HepG2 (cell line): ENCODE data around the gene SLC13A3. TPM values are rescaled to one million over a fixed set of nuclear protein-coding genes. Genes with fewer than 3 reads are reported as not detected.

Experiments
- ARID2 ChIP-seq: sonication (generic); formaldehyde crosslinking; IDR thresholded peaks from 2 replicates; pipeline ENCODE4 v1.8.1; 2022; ENCODE audit warnings: mild to moderate bottlenecking, missing genetic modification reagents, borderline replicate concordance
- ATF4 ChIP-seq, 2 experiments: fragments of 450-650 bp in 1 of 2; sonication (generic) in 1 of 2; formaldehyde crosslinking; IDR thresholded peaks; 2 replicates each; pipeline versions ENCODE4 v1.5.0 to v1.8.0; 2020 to 2022; ENCODE audit warnings: mild to moderate bottlenecking in 1 of 2, missing genetic modification reagents in 1 of 2
- CC2D1A ChIP-seq: sonication (generic); formaldehyde crosslinking; IDR thresholded peaks from 2 replicates; pipeline ENCODE4 v1.8.1; 2023; ENCODE audit warnings: mild to moderate bottlenecking, missing genetic modification reagents
- FOXA3 ChIP-seq: IDR thresholded peaks from 2 replicates; pipeline ENCODE4 v1.6.1; 2016; ENCODE audit warnings: missing genetic modification reagents, missing compliant biosample characterization
- FOXJ3 ChIP-seq: sonication (generic); formaldehyde crosslinking; IDR thresholded peaks from 2 replicates; pipeline ENCODE4 v1.4.0; 2020; ENCODE audit warnings: missing genetic modification reagents, mild to moderate bottlenecking, borderline replicate concordance
- FOXP4 ChIP-seq: sonication (generic); formaldehyde crosslinking; IDR thresholded peaks from 2 replicates; pipeline ENCODE4 v1.4.0; 2020; ENCODE audit warnings: missing genetic modification reagents
- KMT2B ChIP-seq: IDR thresholded peaks from 2 replicates; pipeline ENCODE4 v1.6.1; 2016; ENCODE audit warnings: missing genetic modification reagents, missing compliant biosample characterization
- NCOR1 ChIP-seq: fragments of 200-600 bp; sonication (generic); IDR thresholded peaks from 2 replicates; pipeline ENCODE4 v1.7.0; 2017; ENCODE audit warnings: antibody characterized with exemption, low read length, borderline replicate concordance
- NR2F2 ChIP-seq: IDR thresholded peaks from 2 replicates; pipeline ENCODE4 v1.6.1; 2012; ENCODE audit warnings: low read depth, inconsistent platforms, borderline replicate concordance
- RAD51 ChIP-seq: fragments of 450-650 bp; IDR thresholded peaks from 2 replicates; pipeline ENCODE4 v1.6.1; 2016; ENCODE audit warnings: borderline replicate concordance
- SNRNP70 ChIP-seq: fragments of 200-400 bp; formaldehyde crosslinking; IDR thresholded peaks from 2 replicates; pipeline ENCODE4 v1.6.1; 2017; ENCODE audit warnings: mild to moderate bottlenecking, low read depth, low read length, moderate library complexity
- SOX13 ChIP-seq, 3 experiments: fragments of 450-650 bp in 1 of 3; sonication (generic) in 1 of 3; formaldehyde crosslinking in 1 of 3; IDR thresholded peaks in 2 of 3; conservative IDR thresholded peaks in 1 of 3; 2 replicates each; pipeline versions ENCODE4 v1.5.0 to v1.6.1; 2016 to 2020; ENCODE audit warnings: antibody characterized with exemption in 1 of 3, mild to moderate bottlenecking in 1 of 3, missing compliant biosample characterization in 1 of 3, missing genetic modification reagents in 1 of 3, moderate library complexity in 1 of 3
- THYN1 ChIP-seq: sonication (generic); formaldehyde crosslinking; IDR thresholded peaks from 2 replicates; pipeline ENCODE4 v1.8.1; 2023; ENCODE audit warnings: low read depth, mild to moderate bottlenecking, moderate library complexity, missing genetic modification reagents, borderline replicate concordance
- ZMYM4 ChIP-seq: sonication (generic); formaldehyde crosslinking; IDR thresholded peaks from 2 replicates; pipeline ENCODE4 v1.8.1; 2023; ENCODE audit warnings: mild to moderate bottlenecking, missing genetic modification reagents
- ZNF224 ChIP-seq: sonication (generic); formaldehyde crosslinking; IDR thresholded peaks from 2 replicates; pipeline ENCODE4 v1.5.0; 2020; ENCODE audit warnings: mild to moderate bottlenecking, missing genetic modification reagents
- ZNF468 ChIP-seq: sonication (generic); formaldehyde crosslinking; IDR thresholded peaks from 2 replicates; pipeline ENCODE4 v1.8.0; 2022; ENCODE audit warnings: mild to moderate bottlenecking, moderate library complexity, missing genetic modification reagents
- ZNF609 ChIP-seq: sonication (generic); formaldehyde crosslinking; IDR thresholded peaks from 2 replicates; pipeline ENCODE4 v1.4.0; 2020; ENCODE audit warnings: mild to moderate bottlenecking, missing genetic modification reagents, borderline replicate concordance
- polyA plus RNA-seq, 8 experiments: library from polyadenylated mRNA; depleted of rRNA in 3 of 8; stranded (reverse) in 7 of 8; unstranded in 1 of 8; fragments of >200 nt; fragmentation: Illumina TruSeq in 4 of 8; extraction: Trizol in 4 of 8; gene quantifications; 2 replicates each; pipeline versions ENCODE4 v1.2.1 to v1.2.3, GENCODE V29; 2011 to 2016; ENCODE audit warnings: low read depth in 4 of 8, missing spikeins in 1 of 8, mixed read lengths in 1 of 8; ENCODE audit not compliant: insufficient read depth in 1 of 8
- total RNA-seq, 5 experiments: library from RNA; depleted of rRNA; stranded (reverse); fragments of >200 nt; fragmentation: Illumina TruSeq; extraction: Trizol; gene quantifications; 2 replicates each; pipeline ENCODE4 v1.2.3, GENCODE V29; 2016; ENCODE audit warnings: low read depth in 1 of 5
- TF ChIP-seq, protein P1 (sequence below): sonication (generic); formaldehyde crosslinking; IDR thresholded peaks from 2 replicates; pipeline ENCODE4 v1.5.0; 2020; ENCODE audit warnings: missing genetic modification reagents
- TF ChIP-seq, protein P2 (sequence below): IDR thresholded peaks from 2 replicates; pipeline ENCODE4 v1.6.1; 2016; ENCODE audit warnings: low read depth, borderline replicate concordance

Gene SLC13A3
- total and polyA plus RNA-seq, 2 of the 13 experiments (the other 11 are each of a cell fraction or from before 2014, with no cell fraction given) = 66.5 to 76.0 TPM

GRCh38 chr20:46665602-46666001, 14.3 kb upstream of the SLC13A3 start (continued):
- TF ChIP-seq FOXA3 (CRISPR knock-in tag) (peak; percentile 64; the same call in 1 of the 2 replicates), THYN1 (CRISPR knock-in tag) (no peak), RAD51 (no peak), CC2D1A (CRISPR knock-in tag) (no peak), FOXP4 (CRISPR knock-in tag) (peak; percentile 13; the same call in 1 of the 2 replicates), SOX13 (IDR thresholded peaks at IDR 0.05) (no peak), SOX13 (CRISPR knock-in tag; conservative IDR thresholded peaks at IDR 0.05 in 1 of 2, IDR thresholded peaks at IDR 0.05 in 1 of 2) (peak in 1 of 2 experiments; percentile 71; a peak in 1 of 4 replicates), NCOR1 (0 out of 2 replicates have a peak, but pooled peaks have one; percentile 34), ZNF224 (CRISPR knock-in tag) (no peak), SNRNP70 (no peak), ARID2 (CRISPR knock-in tag) (0 out of 2 replicates have a peak, but pooled peaks have one; percentile 49), ATF4 (CRISPR knock-in tag; IDR thresholded peaks at IDR 0.05) (0 out of 4 replicates have a peak, but pooled peaks of 1 of the 2 experiments have one; percentile 16), FOXJ3 (CRISPR knock-in tag) (0 out of 2 replicates have a peak, but pooled peaks have one; percentile 38), NR2F2 (0 out of 2 replicates have a peak, but pooled peaks have one; percentile 14), ZMYM4 (CRISPR knock-in tag) (no peak), ZNF468 (no peak), ZNF609 (0 out of 2 replicates have a peak, but pooled peaks have one; percentile 39), KMT2B (CRISPR knock-in tag) (no peak)
- TF ChIP-seq, protein P1, sequence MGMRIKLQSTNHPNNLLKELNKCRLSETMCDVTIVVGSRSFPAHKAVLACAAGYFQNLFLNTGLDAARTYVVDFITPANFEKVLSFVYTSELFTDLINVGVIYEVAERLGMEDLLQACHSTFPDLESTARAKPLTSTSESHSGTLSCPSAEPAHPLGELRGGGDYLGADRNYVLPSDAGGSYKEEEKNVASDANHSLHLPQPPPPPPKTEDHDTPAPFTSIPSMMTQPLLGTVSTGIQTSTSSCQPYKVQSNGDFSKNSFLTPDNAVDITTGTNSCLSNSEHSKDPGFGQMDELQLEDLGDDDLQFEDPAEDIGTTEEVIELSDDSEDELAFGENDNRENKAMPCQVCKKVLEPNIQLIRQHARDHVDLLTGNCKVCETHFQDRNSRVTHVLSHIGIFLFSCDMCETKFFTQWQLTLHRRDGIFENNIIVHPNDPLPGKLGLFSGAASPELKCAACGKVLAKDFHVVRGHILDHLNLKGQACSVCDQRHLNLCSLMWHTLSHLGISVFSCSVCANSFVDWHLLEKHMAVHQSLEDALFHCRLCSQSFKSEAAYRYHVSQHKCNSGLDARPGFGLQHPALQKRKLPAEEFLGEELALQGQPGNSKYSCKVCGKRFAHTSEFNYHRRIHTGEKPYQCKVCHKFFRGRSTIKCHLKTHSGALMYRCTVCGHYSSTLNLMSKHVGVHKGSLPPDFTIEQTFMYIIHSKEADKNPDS = no peak
- TF ChIP-seq, protein P2, sequence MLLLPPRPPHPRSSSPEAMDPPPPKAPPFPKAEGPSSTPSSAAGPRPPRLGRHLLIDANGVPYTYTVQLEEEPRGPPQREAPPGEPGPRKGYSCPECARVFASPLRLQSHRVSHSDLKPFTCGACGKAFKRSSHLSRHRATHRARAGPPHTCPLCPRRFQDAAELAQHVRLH (CRISPR knock-in tag) = no peak
